Neural cell (in vitro differentiated cells): ENCODE measurements around the gene KRTAP27-1. TPM values are rescaled to one million over a fixed set of nuclear protein-coding genes. Genes with fewer than 3 reads are reported as not detected.

ENCODE experiments used
- H2AFZ ChIP-seq: fragments of 200-600, 300-800 bp; sonication (generic), shearing (Covaris generic); 2 replicates; pipeline ENCODE4 v1.6.0; 2014; ENCODE audit warnings: low read depth, mild to moderate bottlenecking, antibody characterized with exemption, low read length, moderate library complexity
- H3F3A ChIP-seq: fragments of 200-600 bp; shearing (Covaris generic); 2 replicates; pipeline ENCODE4 v1.6.1; 2016; ENCODE audit warnings: mild to moderate bottlenecking, moderate library complexity, mixed read lengths, antibody characterized with exemption, low read length; ENCODE audit not compliant: insufficient read depth, poor library complexity, severe bottlenecking
- H3K27ac ChIP-seq: fragments of 200-600, 300-800 bp; sonication (generic), shearing (Covaris generic); 2 replicates; pipeline ENCODE4 v1.5.1; 2014; ENCODE audit warnings: mild to moderate bottlenecking, low read length, moderate library complexity
- H3K27me3 ChIP-seq: fragments of 300-800, 200-600 bp; sonication (generic), shearing (Covaris generic); 2 replicates; pipeline ENCODE4 v1.6.0; 2014; ENCODE audit warnings: mild to moderate bottlenecking, low read depth, low read length, moderate library complexity; ENCODE audit not compliant: insufficient read depth
- H3K36me3 ChIP-seq: fragments of 300-800, 200-600 bp; sonication (generic), shearing (Covaris generic); 2 replicates; pipeline ENCODE4 v1.5.1; 2014; ENCODE audit warnings: mild to moderate bottlenecking, antibody characterized with exemption, low read length, moderate library complexity; ENCODE audit not compliant: insufficient read depth
- H3K4me2 ChIP-seq: fragments of 300-800, 200-600 bp; sonication (generic), shearing (Covaris generic); 2 replicates; pipeline ENCODE4 v1.6.0; 2014; ENCODE audit warnings: mild to moderate bottlenecking, low read length
- H3K4me3 ChIP-seq: fragments of 300-800, 200-600 bp; sonication (generic), shearing (Covaris generic); 2 replicates; pipeline ENCODE4 v1.5.1; 2014; ENCODE audit warnings: mild to moderate bottlenecking, low read length, moderate library complexity
- H3K79me2 ChIP-seq: fragments of 200-600 bp; shearing (Covaris generic); replicated peaks from 2 replicates; pipeline ENCODE4 v1.6.0; 2014; ENCODE audit warnings: mild to moderate bottlenecking, low read length, moderate library complexity; ENCODE audit not compliant: insufficient read depth
- H3K9ac ChIP-seq: fragments of 300-800, 200-600 bp; sonication (generic), shearing (Covaris generic); 2 replicates; pipeline ENCODE4 v1.6.1; 2016; ENCODE audit warnings: mild to moderate bottlenecking, low read length, mixed read lengths
- H3K9me2 ChIP-seq: fragments of 200-600 bp; shearing (Covaris generic); 2 replicates; pipeline ENCODE4 v1.6.1; 2016; ENCODE audit warnings: mild to moderate bottlenecking, low read length, mixed read lengths; ENCODE audit not compliant: insufficient read depth
- H3K9me3 ChIP-seq: fragments of 200-600, 300-800 bp; sonication (generic), shearing (Covaris generic); 2 replicates; pipeline ENCODE4 v1.6.1; 2016; ENCODE audit warnings: mild to moderate bottlenecking, mixed run types, low read length, moderate library complexity, mixed read lengths
- H4K20me1 ChIP-seq: fragments of 200-600 bp; shearing (Covaris generic); 2 replicates; pipeline ENCODE4 v1.6.1; 2016; ENCODE audit warnings: mild to moderate bottlenecking, mixed run types; ENCODE audit not compliant: insufficient read depth
- EP300 ChIP-seq: fragments of 450-650 bp; conservative IDR thresholded peaks from 2 replicates; pipeline ENCODE4 v1.6.1; 2014; ENCODE audit warnings: antibody characterized with exemption, mild to moderate bottlenecking, moderate library complexity; ENCODE audit not compliant: poor library complexity, severe bottlenecking
- EZH2 ChIP-seq: fragments of 200-600, 300-800 bp; shearing (Covaris generic), sonication (generic); IDR thresholded peaks from 2 replicates; pipeline ENCODE4 v1.6.1; 2014; ENCODE audit warnings: antibody characterized with exemption, low read length, borderline replicate concordance, mild to moderate bottlenecking; ENCODE audit not compliant: insufficient read depth, poor library complexity, severe bottlenecking
- MXI1 ChIP-seq: fragments of 450-650 bp; conservative IDR thresholded peaks from 2 replicates; pipeline ENCODE4 v1.6.1; 2014; ENCODE audit warnings: antibody characterized with exemption, mild to moderate bottlenecking; ENCODE audit not compliant: poor library complexity, severe bottlenecking
- POLR2AphosphoS5 ChIP-seq: IDR thresholded peaks from 2 replicates; pipeline ENCODE4 v1.6.1; 2012
- RAD21 ChIP-seq: fragments of 450-650 bp; conservative IDR thresholded peaks from 2 replicates; pipeline ENCODE4 v1.6.1; 2014; ENCODE audit warnings: antibody characterized with exemption, mild to moderate bottlenecking, moderate library complexity
- SMC3 ChIP-seq: fragments of 450-650 bp; conservative IDR thresholded peaks from 2 replicates; pipeline ENCODE4 v1.6.1; 2014; ENCODE audit warnings: antibody characterized with exemption, mild to moderate bottlenecking, moderate library complexity; ENCODE audit not compliant: poor library complexity
- TAF1 ChIP-seq: IDR thresholded peaks from 2 replicates; pipeline ENCODE4 v1.6.1; 2012; ENCODE audit warnings: low read depth
- polyA plus RNA-seq: library from polyadenylated mRNA; depleted of rRNA; stranded (reverse); fragments of >200 nt; gene quantifications from 2 replicates; pipeline ENCODE4 v1.2.3, GENCODE V29; 2014
- small RNA-seq, 3 experiments: library from RNA; depleted of rRNA; stranded (forward); fragments of <200 nt; gene quantifications; one replicate each; pipeline ENCODE3, GENCODE V24; 2012
- TF ChIP-seq, protein P1 (sequence below): fragments of 450-650 bp; IDR thresholded peaks from 2 replicates; pipeline ENCODE4 v1.5.1; 2014; ENCODE audit warnings: antibody characterized with exemption, mild to moderate bottlenecking, moderate library complexity; ENCODE audit not compliant: poor library complexity, severe bottlenecking
- TF ChIP-seq, protein P2 (sequence below): IDR thresholded peaks from 2 replicates; pipeline ENCODE4 v1.6.1; 2012; ENCODE audit warnings: borderline replicate concordance

KRTAP27-1 gene
- polyA plus RNA-seq, 1 donor from 2014 or later, result not detected

DNA sequence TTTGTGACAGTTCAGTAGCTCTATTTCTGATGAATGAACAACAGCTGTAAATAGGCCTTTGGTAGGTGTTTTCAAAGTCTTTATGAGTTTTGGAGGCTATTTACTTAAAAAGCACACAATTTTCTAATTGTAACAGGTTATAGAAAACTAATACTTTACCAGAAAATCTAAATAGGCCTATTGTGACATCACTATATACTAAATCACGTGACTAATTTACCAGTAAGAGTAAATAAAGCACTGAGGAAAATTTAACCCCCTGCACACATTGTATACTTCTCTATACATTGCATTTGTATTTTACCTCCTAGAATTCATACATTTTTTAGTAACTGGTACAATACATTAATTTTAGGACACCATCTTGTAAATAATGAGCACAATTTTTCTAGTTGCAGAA is 32.4 kb downstream of the KRTAP27-1 start:
- Histone ChIP-seq H3K36me3 (no peaks in the 10 kb centered on the region), H3K9me2 (no peaks in the 10 kb centered on the region), H3K4me3 (no peak overlapping the region), H4K20me1 (no peaks in the 10 kb centered on the region), H3K27me3 (no peaks in the 10 kb centered on the region), H2AFZ (no peak overlapping the region), H3K79me2 (no peaks in the 10 kb centered on the region), H3F3A (no peaks in the 10 kb centered on the region), H3K4me2 (no peak overlapping the region), H3K9me3 (no peaks in the 10 kb centered on the region), H3K9ac (no peak overlapping the region), H3K27ac (no peak overlapping the region)
- TF ChIP-seq, protein P1, sequence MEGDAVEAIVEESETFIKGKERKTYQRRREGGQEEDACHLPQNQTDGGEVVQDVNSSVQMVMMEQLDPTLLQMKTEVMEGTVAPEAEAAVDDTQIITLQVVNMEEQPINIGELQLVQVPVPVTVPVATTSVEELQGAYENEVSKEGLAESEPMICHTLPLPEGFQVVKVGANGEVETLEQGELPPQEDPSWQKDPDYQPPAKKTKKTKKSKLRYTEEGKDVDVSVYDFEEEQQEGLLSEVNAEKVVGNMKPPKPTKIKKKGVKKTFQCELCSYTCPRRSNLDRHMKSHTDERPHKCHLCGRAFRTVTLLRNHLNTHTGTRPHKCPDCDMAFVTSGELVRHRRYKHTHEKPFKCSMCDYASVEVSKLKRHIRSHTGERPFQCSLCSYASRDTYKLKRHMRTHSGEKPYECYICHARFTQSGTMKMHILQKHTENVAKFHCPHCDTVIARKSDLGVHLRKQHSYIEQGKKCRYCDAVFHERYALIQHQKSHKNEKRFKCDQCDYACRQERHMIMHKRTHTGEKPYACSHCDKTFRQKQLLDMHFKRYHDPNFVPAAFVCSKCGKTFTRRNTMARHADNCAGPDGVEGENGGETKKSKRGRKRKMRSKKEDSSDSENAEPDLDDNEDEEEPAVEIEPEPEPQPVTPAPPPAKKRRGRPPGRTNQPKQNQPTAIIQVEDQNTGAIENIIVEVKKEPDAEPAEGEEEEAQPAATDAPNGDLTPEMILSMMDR, result no peak
- TF ChIP-seq EZH2, result no peak
- no peak for TF ChIP-seq SMC3
- TF ChIP-seq, protein P2, sequence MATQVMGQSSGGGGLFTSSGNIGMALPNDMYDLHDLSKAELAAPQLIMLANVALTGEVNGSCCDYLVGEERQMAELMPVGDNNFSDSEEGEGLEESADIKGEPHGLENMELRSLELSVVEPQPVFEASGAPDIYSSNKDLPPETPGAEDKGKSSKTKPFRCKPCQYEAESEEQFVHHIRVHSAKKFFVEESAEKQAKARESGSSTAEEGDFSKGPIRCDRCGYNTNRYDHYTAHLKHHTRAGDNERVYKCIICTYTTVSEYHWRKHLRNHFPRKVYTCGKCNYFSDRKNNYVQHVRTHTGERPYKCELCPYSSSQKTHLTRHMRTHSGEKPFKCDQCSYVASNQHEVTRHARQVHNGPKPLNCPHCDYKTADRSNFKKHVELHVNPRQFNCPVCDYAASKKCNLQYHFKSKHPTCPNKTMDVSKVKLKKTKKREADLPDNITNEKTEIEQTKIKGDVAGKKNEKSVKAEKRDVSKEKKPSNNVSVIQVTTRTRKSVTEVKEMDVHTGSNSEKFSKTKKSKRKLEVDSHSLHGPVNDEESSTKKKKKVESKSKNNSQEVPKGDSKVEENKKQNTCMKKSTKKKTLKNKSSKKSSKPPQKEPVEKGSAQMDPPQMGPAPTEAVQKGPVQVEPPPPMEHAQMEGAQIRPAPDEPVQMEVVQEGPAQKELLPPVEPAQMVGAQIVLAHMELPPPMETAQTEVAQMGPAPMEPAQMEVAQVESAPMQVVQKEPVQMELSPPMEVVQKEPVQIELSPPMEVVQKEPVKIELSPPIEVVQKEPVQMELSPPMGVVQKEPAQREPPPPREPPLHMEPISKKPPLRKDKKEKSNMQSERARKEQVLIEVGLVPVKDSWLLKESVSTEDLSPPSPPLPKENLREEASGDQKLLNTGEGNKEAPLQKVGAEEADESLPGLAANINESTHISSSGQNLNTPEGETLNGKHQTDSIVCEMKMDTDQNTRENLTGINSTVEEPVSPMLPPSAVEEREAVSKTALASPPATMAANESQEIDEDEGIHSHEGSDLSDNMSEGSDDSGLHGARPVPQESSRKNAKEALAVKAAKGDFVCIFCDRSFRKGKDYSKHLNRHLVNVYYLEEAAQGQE, result no peak
- TF ChIP-seq POLR2AphosphoS5, result no peak
- TF ChIP-seq TAF1, result no peak
- no peak for TF ChIP-seq MXI1
- TF ChIP-seq EP300, result no peak
- no peak for TF ChIP-seq RAD21

DNA sequence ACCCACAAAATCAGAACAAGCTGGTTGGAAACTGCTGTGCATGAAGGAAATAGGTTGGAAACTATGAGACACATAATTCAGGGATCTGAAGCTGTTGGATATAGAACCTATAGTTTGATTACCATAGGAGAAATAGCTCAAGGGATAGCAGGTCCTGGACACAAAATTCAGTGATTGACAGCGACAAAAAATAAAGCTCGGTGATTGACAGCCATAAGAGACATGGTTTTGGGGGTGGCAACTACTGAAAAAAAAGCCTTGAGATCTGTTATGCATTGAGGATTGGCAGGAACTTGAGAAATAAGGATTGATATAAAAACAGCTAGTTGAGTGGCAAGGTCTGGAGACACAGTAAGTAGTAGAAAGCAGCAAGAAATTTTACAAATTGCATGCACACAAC is 48.3 kb downstream of the KRTAP27-1 start, which contains the start of gene KRTAP25-1:
KRTAP25-1 (minus strand) TSS at position 300 of the 400 bp plus-strand sequence; CDS start at position 276, 24 bp downstream.
- no peak for TF ChIP-seq TAF1
- no peaks in the 10 kb centered on the region for H3K36me3 ChIP-seq

More for the DNA sequence above, 48.3 kb downstream of the KRTAP27-1 start, which contains the start of gene KRTAP25-1:
- no peak within 1 kb of the TSS for H3K9ac ChIP-seq
- no peaks in the 10 kb centered on the region for H3K79me2 ChIP-seq
- H3F3A ChIP-seq, result no peaks in the 10 kb centered on the region
- no peaks in the 10 kb centered on the region for H3K9me2 ChIP-seq
- H3K4me3 ChIP-seq, result no peak within 1 kb of the TSS
- no peaks in the 10 kb centered on the region for H3K9me3 ChIP-seq
- H3K27ac ChIP-seq, result no peak within 1 kb of the TSS
- no peaks in the 10 kb centered on the region for H3K27me3 ChIP-seq
- H3K4me2 ChIP-seq, result no peak within 1 kb of the TSS
- H4K20me1 ChIP-seq, result no peaks in the 10 kb centered on the region
- H2AFZ ChIP-seq, result no peak within 1 kb of the TSS

Small RNA genes within 50 kb of the gene (small RNA-seq; reads per million reads assigned to genes)
- gene KRTAP23-1 (0 reads per million in 3 experiments), gene MIR4327 (0 reads per million in 3 experiments)

Other genes starting within 250 kb of the KRTAP27-1 start
- not detected in 2 replicates for gene CLDN17, start 170.9 kb downstream of the KRTAP27-1 start, polyA plus RNA-seq
- gene CLDN8, start 121.6 kb downstream of the KRTAP27-1 start, polyA plus RNA-seq, result not detected in 2 replicates
- not detected in 2 replicates for gene KRTAP24-1, start 54.7 kb downstream of the KRTAP27-1 start, polyA plus RNA-seq
- not detected in 2 replicates for gene KRTAP25-1, start 48.2 kb downstream of the KRTAP27-1 start, polyA plus RNA-seq
- gene KRTAP26-1, start 17.4 kb downstream of the KRTAP27-1 start, polyA plus RNA-seq, result not detected in 2 replicates
- not detected in 2 replicates for gene KRTAP23-1, start 10.9 kb upstream of the KRTAP27-1 start, polyA plus RNA-seq
- gene KRTAP13-2, start 34.6 kb upstream of the KRTAP27-1 start, polyA plus RNA-seq, result not detected in 2 replicates
- not detected in 2 replicates for gene KRTAP13-1, start 58.3 kb upstream of the KRTAP27-1 start, polyA plus RNA-seq
- not detected in 2 replicates for gene KRTAP13-3, start 88.2 kb upstream of the KRTAP27-1 start, polyA plus RNA-seq
- gene KRTAP13-4, start 92.5 kb upstream of the KRTAP27-1 start, polyA plus RNA-seq, result not detected in 2 replicates
- gene KRTAP15-1, start 102.6 kb upstream of the KRTAP27-1 start, polyA plus RNA-seq, result not detected in 2 replicates
- not detected in 2 replicates for gene KRTAP19-1, start 142.7 kb upstream of the KRTAP27-1 start, polyA plus RNA-seq
- gene KRTAP19-2, start 149.7 kb upstream of the KRTAP27-1 start, polyA plus RNA-seq, result not detected in 2 replicates
- not detected in 2 replicates for gene KRTAP19-3, start 154.3 kb upstream of the KRTAP27-1 start, polyA plus RNA-seq
- not detected in 2 replicates for gene KRTAP19-4, start 159.5 kb upstream of the KRTAP27-1 start, polyA plus RNA-seq
- not detected in 2 replicates for gene KRTAP19-5, start 164.4 kb upstream of the KRTAP27-1 start, polyA plus RNA-seq
- gene KRTAP19-6, start 204.2 kb upstream of the KRTAP27-1 start, polyA plus RNA-seq, result not detected in 2 replicates
- gene KRTAP19-7, start 223.6 kb upstream of the KRTAP27-1 start, polyA plus RNA-seq, result not detected in 2 replicates